ENCODE results near the gene GEN1. TPM values are rescaled to one million over a fixed set of nuclear protein-coding genes. Genes with fewer than 3 reads are reported as not detected.

The GEN1 gene
- total RNA-seq, 2 donors from 2014 or later: 6.5 to 7.6 TPM

DNA sequence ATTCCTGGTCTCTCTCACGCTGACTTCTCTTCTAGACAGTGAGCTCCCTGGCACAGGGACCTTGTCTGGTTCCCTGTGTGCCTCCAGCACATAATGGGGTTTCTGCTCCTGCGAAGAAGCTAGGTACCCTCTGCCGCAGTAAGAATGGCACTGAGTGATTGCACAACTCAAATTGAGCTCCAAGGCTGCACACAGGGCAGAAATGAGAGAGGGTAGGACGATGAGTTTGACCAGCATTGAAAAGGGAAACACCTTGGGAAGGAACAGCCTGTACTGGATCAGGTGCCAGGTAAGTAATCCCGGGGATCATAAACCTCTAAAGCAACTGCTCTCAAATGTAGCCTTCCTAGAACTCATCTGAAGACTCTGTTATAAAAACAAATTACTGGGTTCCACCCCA is 41.4 kb downstream of the GEN1 start:
- intact Hi-C loops (cut with DNase I): no loop called here
- Histone ChIP-seq H3K4me1 (no peaks in the 10 kb centered on the region), H3K27ac (no peak overlapping the region), H3K9me3 (no peaks in the 10 kb centered on the region), H3K4me3 (no peak overlapping the region), H3K27me3 (no peaks in the 10 kb centered on the region), H3K36me3 (replicated peaks in 1 of 2; ENCODE audit: insufficient read depth in 1 of 2, low read depth in 2 of 2) (no peaks in the 10 kb centered on the region)
- DNase-seq: no peak
- ATAC-seq: no peak
- WGBS, 2 donors: 64 to 78% methylated on average over 5 of the region's 5 CpGs
- no peak for TF ChIP-seq POLR2A (IDR thresholded peaks at IDR 0.05)
- TF ChIP-seq, protein P1, sequence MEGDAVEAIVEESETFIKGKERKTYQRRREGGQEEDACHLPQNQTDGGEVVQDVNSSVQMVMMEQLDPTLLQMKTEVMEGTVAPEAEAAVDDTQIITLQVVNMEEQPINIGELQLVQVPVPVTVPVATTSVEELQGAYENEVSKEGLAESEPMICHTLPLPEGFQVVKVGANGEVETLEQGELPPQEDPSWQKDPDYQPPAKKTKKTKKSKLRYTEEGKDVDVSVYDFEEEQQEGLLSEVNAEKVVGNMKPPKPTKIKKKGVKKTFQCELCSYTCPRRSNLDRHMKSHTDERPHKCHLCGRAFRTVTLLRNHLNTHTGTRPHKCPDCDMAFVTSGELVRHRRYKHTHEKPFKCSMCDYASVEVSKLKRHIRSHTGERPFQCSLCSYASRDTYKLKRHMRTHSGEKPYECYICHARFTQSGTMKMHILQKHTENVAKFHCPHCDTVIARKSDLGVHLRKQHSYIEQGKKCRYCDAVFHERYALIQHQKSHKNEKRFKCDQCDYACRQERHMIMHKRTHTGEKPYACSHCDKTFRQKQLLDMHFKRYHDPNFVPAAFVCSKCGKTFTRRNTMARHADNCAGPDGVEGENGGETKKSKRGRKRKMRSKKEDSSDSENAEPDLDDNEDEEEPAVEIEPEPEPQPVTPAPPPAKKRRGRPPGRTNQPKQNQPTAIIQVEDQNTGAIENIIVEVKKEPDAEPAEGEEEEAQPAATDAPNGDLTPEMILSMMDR (IDR thresholded peaks at IDR 0.05): no peak

DNA sequence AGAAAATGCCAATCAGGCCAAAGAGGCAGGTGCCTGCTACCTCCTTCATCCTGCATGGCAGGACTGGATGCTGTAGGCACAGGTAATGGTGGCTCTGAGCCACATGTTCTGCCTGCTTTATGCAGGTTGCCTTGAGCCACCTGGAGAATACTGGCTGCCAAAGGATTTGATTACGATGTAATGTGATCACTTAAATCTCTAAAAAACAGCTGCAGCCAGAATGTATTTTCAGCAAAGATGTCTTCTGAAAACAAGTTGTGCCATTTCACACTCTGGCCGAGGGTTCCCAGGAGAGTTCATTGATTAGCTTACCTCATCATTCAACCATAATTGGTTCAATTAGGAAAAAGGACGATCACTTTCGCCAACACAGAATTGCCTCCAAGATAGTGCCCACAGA is 44.4 kb downstream of the GEN1 start:
- 33 to 59% methylated on average over 4 of the region's 4 CpGs for WGBS, 2 donors
- ATAC-seq: no peak
- H3K36me3 ChIP-seq (replicated peaks in 1 of 2; ENCODE audit: insufficient read depth in 1 of 2, low read depth in 2 of 2): no peaks in the 10 kb centered on the region
- H3K4me1 ChIP-seq: no peaks in the 10 kb centered on the region
- no peak overlapping the region for H3K27ac ChIP-seq
- intact Hi-C loops (cut with DNase I): no loop called here
- H3K9me3 ChIP-seq: no peaks in the 10 kb centered on the region
- H3K27me3 ChIP-seq: no peaks in the 10 kb centered on the region
- no peak for DNase-seq
- TF ChIP-seq, protein P1 (IDR thresholded peaks at IDR 0.05): no peak
- no peak for TF ChIP-seq POLR2A (IDR thresholded peaks at IDR 0.05)
- H3K4me3 ChIP-seq: no peak overlapping the region

DNA sequence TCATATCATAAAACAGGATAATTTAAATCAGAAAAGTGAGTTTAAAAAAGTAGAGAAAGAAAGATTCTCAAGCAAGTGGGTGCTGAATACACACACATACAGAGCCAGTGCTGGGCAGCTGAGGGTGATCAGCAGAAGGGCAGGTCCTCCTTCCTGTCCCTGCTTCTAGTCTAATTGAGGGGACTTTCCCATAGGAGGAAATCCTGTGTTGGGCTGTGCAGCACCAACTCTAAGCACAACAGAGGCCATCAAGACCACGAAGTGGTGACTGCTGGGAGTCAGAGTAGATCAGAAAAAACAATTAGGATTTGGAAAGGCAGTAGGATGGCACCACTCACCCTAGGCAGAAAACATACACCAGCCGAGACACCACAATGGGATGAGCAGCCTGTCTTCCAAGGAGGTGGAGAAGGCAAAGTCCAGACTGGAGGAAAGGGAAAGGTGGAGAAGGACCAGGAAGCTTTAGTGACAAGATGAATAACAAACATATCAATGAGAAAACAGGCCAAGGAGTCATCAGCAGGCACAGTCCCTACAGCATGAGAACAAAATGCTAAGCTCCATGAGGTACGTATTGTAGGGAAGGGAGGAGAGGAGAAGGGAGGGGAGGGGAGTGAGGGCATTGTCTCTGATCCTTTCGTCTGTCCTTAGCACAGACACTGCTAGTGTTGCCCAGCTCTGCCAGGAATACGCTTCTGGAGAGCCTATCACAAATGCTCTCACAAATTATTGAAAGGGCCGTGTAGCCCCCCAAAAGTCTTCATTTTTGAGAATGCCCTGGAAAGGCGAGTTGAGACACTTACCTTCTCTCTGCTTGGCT is 45.6 kb downstream of the GEN1 start:
- intact Hi-C loops (cut with DNase I): no loop called here
- no peak overlapping the region for H3K4me3 ChIP-seq
- H3K9me3 ChIP-seq: no peaks in the 10 kb centered on the region
- ATAC-seq (no peak), DNase-seq (no peak)
- TF ChIP-seq, protein P1 (IDR thresholded peaks at IDR 0.05): no peak
- TF ChIP-seq POLR2A (IDR thresholded peaks at IDR 0.05): no peak
- no peaks in the 10 kb centered on the region for H3K36me3 ChIP-seq (replicated peaks in 1 of 2; ENCODE audit: insufficient read depth in 1 of 2, low read depth in 2 of 2)
- H3K27me3 ChIP-seq: no peaks in the 10 kb centered on the region
- 54 to 64% methylated on average over 7 of the region's 7 CpGs for WGBS, 2 donors
- H3K27ac ChIP-seq: no peak overlapping the region
- H3K4me1 ChIP-seq: no peaks in the 10 kb centered on the region

DNA sequence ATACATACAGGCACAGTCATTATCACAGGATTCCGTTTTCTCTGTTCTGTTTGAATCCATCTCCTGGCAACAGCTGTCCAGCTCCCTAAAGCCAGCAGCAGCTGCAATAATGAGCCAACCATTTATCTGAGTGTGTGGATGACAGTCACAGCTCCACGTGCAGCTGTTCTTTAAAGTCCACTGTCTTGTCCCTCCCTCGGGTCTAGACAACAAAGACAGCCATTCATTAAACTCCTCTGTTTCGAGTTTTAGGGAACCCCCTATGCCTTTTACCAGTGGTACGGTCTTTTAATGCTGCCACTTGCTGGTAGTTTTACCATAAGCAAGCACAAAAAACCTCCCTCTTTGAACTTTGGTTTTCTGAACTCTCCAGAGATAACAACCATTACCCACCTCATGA is 46.3 kb downstream of the GEN1 start:
- intact Hi-C loops (cut with DNase I): no loop called here
- TF ChIP-seq, protein P1 (IDR thresholded peaks at IDR 0.05): no peak
- TF ChIP-seq POLR2A (IDR thresholded peaks at IDR 0.05): no peak
- 54 to 56% methylated on average over 5 of the region's 5 CpGs for WGBS, 2 donors

More for the DNA sequence above, 46.3 kb downstream of the GEN1 start:
- Histone ChIP-seq H3K4me3 (no peak overlapping the region), H3K4me1 (no peaks in the 10 kb centered on the region), H3K9me3 (no peaks in the 10 kb centered on the region), H3K36me3 (replicated peaks in 1 of 2; ENCODE audit: insufficient read depth in 1 of 2, low read depth in 2 of 2) (no peaks in the 10 kb centered on the region), H3K27ac (no peak overlapping the region), H3K27me3 (no peaks in the 10 kb centered on the region)
- DNase-seq (no peak), ATAC-seq (no peak)
